GM21515 (cell line): ENCODE results near the gene HTR4.

Experiments used
- ATAC-seq: cut with Tn5 transposase; IDR thresholded peaks from one replicate; pipeline ENCODE4 v1.9.1; 2021; ENCODE audit not compliant: unreplicated experiment

HTR4 gene

GRCh38 chr5:148619484-148619883, 34.8 kb downstream of the HTR4 start:
- no peak for ATAC-seq

GRCh38 chr5:148615644-148616275, 38.6 kb downstream of the HTR4 start:
- no peak for ATAC-seq

- ATAC-seq = no peak
These were observed 46.9 kb downstream of the HTR4 start for GRCh38 chr5:148607406-148607805.

GRCh38 chr5:148606296-148606695, 48.0 kb downstream of the HTR4 start:
- ATAC-seq = no peak

- no peak for ATAC-seq
These were observed 55.1 kb downstream of the HTR4 start for GRCh38 chr5:148599187-148599586.

- ATAC-seq = no peak
These were observed 58.6 kb downstream of the HTR4 start for GRCh38 chr5:148595697-148596096.

GRCh38 chr5:148586796-148587195, 67.5 kb downstream of the HTR4 start:
- ATAC-seq = no peak

GRCh38 chr5:148585988-148586387, 68.3 kb downstream of the HTR4 start:
- ATAC-seq = no peak

- ATAC-seq = no peak
These were observed 70.2 kb downstream of the HTR4 start for GRCh38 chr5:148584103-148584502.

- ATAC-seq = no peak
These were observed 70.8 kb downstream of the HTR4 start for GRCh38 chr5:148583421-148583965.

- no peak for ATAC-seq
These were observed 80.2 kb downstream of the HTR4 start for GRCh38 chr5:148574167-148574566.

GRCh38 chr5:148573374-148573773, 81.0 kb downstream of the HTR4 start:
- no peak for ATAC-seq

GRCh38 chr5:148569948-148570347, 84.4 kb downstream of the HTR4 start:
- ATAC-seq = no peak

- no peak for ATAC-seq
These were observed 89.2 kb downstream of the HTR4 start for GRCh38 chr5:148565148-148565547.

- ATAC-seq = no peak
These were observed 91.3 kb downstream of the HTR4 start for GRCh38 chr5:148563021-148563420.

GRCh38 chr5:148561801-148562311, 92.5 kb downstream of the HTR4 start:
- no peak for ATAC-seq

- no peak for ATAC-seq
These were observed 94.9 kb downstream of the HTR4 start for GRCh38 chr5:148559461-148559860.

GRCh38 chr5:148558892-148559291, 95.4 kb downstream of the HTR4 start:
- no peak for ATAC-seq

- ATAC-seq = no peak
These were observed 97.5 kb downstream of the HTR4 start for GRCh38 chr5:148556835-148557234.

- ATAC-seq = no peak
These were observed 99.7 kb downstream of the HTR4 start for GRCh38 chr5:148554621-148555020.

GRCh38 chr5:148543727-148544126, 110.6 kb downstream of the HTR4 start:
- ATAC-seq = no peak

GRCh38 chr5:148542812-148543211, 111.5 kb downstream of the HTR4 start:
- no peak for ATAC-seq
